DND-41 (cell line): ENCODE data around the gene NACC2.

Source experiments
- CTCF ChIP-seq: IDR thresholded peaks from 2 replicates; pipeline ENCODE4 v1.5.1; 2012; ENCODE audit warnings: borderline replicate concordance, low read length, moderate library complexity, mild to moderate bottlenecking; ENCODE audit not compliant: poor library complexity, severe bottlenecking; ENCODE audit errors: extremely low read depth
- EZH2 ChIP-seq: IDR thresholded peaks from 3 replicates; pipeline ENCODE4 v1.6.1; 2012; ENCODE audit warnings: borderline replicate concordance, low read depth, mild to moderate bottlenecking, moderate library complexity, low read length, inconsistent platforms; ENCODE audit not compliant: severe bottlenecking

- no peak for TF ChIP-seq CTCF
- TF ChIP-seq EZH2, result no peak
Measured at GRCh38 chr9:136117916-136118319, 22.8 kb upstream of the NACC2 start.
